HepG2 (cell line): ENCODE results near the gene PSMD9. TPM values are rescaled to one million over a fixed set of nuclear protein-coding genes. Genes with fewer than 3 reads are reported as not detected.
A peak's percentile ranks its signal among the peaks of the same experiment; 100 is the strongest.

Experiments
- ATAC-seq: fragments of 200-7000 bp; cut with Tn5 transposase; 3 replicates; pipeline ENCODE4 v1.9.1; 2020; ENCODE audit warnings: mild to moderate bottlenecking, moderate library complexity
- BruUV-seq: library from RNA; stranded (reverse); fragments of 400-500 nt; replicated peaks from 2 replicates; lab custom pipeline; 2021; lab: Mats Ljungman, UMichigan
- CTCF ChIA-PET: fragments of 300-600 bp; formaldehyde crosslinking; extraction: SDS; loops from one replicate; lab custom pipeline; 2021; ENCODE audit warnings: low total read pairs, inconsistent platforms, low intra/inter-chr PET ratio; lab: Yijun Ruan, JAX
- POLR2A ChIA-PET: fragments of 350-600 bp; sonication (Branson Sonifier 250); formaldehyde crosslinking; loops from one replicate; lab custom pipeline; 2020; ENCODE audit warnings: antibody characterized with exemption, inconsistent platforms; lab: Yijun Ruan, JAX
- DNase-seq: peaks from one replicate; pipeline ENCODE4 v3.0.0-alpha.2; 2015; ENCODE audit warnings: low spot score
- FAIRE-seq: peaks from 3 replicates; lab custom pipeline; 2011; peaks lifted over from hg19 to GRCh38; lab: Jason Lieb, UNC
- H2AFZ ChIP-seq: one replicate; pipeline ENCODE4 v1.6.1; 2011; ENCODE audit warnings: low read length, inconsistent platforms
- H3K27ac ChIP-seq: fragments of 300-600 bp; 3 replicates; pipeline ENCODE4 v1.8.0; 2011; ENCODE audit warnings: mixed run types, mild to moderate bottlenecking, mixed read lengths, low read length, inconsistent platforms; ENCODE audit not compliant: insufficient read depth; ENCODE audit errors: extremely low read length
- H3K27me3 ChIP-seq, 2 experiments: fragments of 200-600 bp in 1 of 2; 2 replicates in 1 of 2; 3 replicates in 1 of 2; pipeline versions ENCODE4 v1.6.0 to v1.8.0; 2011; ENCODE audit warnings: low read length in 2 of 2, mild to moderate bottlenecking in 2 of 2, moderate library complexity in 2 of 2, inconsistent platforms in 1 of 2; ENCODE audit not compliant: insufficient read depth in 2 of 2, control insufficient read depth in 1 of 2
- H3K36me3 ChIP-seq, 2 experiments: fragments of 200-600 bp in 1 of 2; replicated peaks in 1 of 2; 2 replicates in 1 of 2; 3 replicates in 1 of 2; pipeline versions ENCODE4 v1.5.1 to v1.8.0; 2011; ENCODE audit warnings: low read length in 2 of 2, inconsistent platforms in 1 of 2; ENCODE audit not compliant: insufficient read depth in 2 of 2, control insufficient read depth in 1 of 2
- H3K4me1 ChIP-seq: 2 replicates; pipeline ENCODE4 v1.5.1; 2012; ENCODE audit warnings: low read length, inconsistent platforms; ENCODE audit not compliant: insufficient read depth
- H3K4me2 ChIP-seq: 2 replicates; pipeline ENCODE4 v1.6.0; 2011; ENCODE audit warnings: low read depth, low read length, inconsistent platforms
- H3K4me3 ChIP-seq, 3 experiments: fragments of 200-600 bp in 1 of 3; sonication (generic), shearing (Covaris generic) in 1 of 3; replicated peaks in 1 of 3; 2 replicates each; pipeline ENCODE4 v1.5.1; 2011 to 2016; ENCODE audit warnings: low read length in 3 of 3, inconsistent platforms in 2 of 3, low read depth in 2 of 3, mild to moderate bottlenecking in 2 of 3, control low read depth in 1 of 3, mixed read lengths in 1 of 3; ENCODE audit not compliant: insufficient read depth in 1 of 3
- H3K79me2 ChIP-seq: one replicate; pipeline ENCODE4 v1.6.1; 2011; ENCODE audit warnings: low read length, inconsistent platforms; ENCODE audit not compliant: insufficient read depth
- H3K9ac ChIP-seq: 2 replicates; pipeline ENCODE4 v1.6.0; 2011; ENCODE audit warnings: mild to moderate bottlenecking, low read depth, low read length, inconsistent platforms; ENCODE audit not compliant: insufficient read depth
- H3K9me3 ChIP-seq: 2 replicates; pipeline ENCODE4 v1.5.1; 2012; ENCODE audit warnings: mild to moderate bottlenecking, low read length
- H4K20me1 ChIP-seq: 2 replicates; pipeline ENCODE4 v1.6.0; 2011; ENCODE audit warnings: inconsistent platforms, mild to moderate bottlenecking, low read length, moderate library complexity; ENCODE audit not compliant: insufficient read depth
- ARID5B ChIP-seq: IDR thresholded peaks from 2 replicates; pipeline ENCODE4 v1.4.0; 2020; ENCODE audit warnings: mild to moderate bottlenecking, missing genetic modification reagents
- CEBPB ChIP-seq: IDR thresholded peaks from 2 replicates; pipeline ENCODE4 v1.6.1; 2011; ENCODE audit warnings: low read depth, low read length, improper control_type of control experiment, borderline replicate concordance
- CEBPG ChIP-seq: IDR thresholded peaks from 2 replicates; pipeline ENCODE4 v1.6.1; 2016
- FOXJ3 ChIP-seq: sonication (generic); formaldehyde crosslinking; IDR thresholded peaks from 2 replicates; pipeline ENCODE4 v1.4.0; 2020; ENCODE audit warnings: missing genetic modification reagents, mild to moderate bottlenecking, borderline replicate concordance
- GATAD2A ChIP-seq: IDR thresholded peaks from 2 replicates; pipeline ENCODE4 v1.6.1; 2016
- SAP130 ChIP-seq: IDR thresholded peaks from 2 replicates; pipeline ENCODE4 v1.6.1; 2016; ENCODE audit warnings: low read depth
- ZNF713 ChIP-seq: sonication (generic); formaldehyde crosslinking; IDR thresholded peaks from 2 replicates; pipeline ENCODE4 v1.4.0; 2020; ENCODE audit warnings: mild to moderate bottlenecking, missing genetic modification reagents
- WGBS: methylation state at CpG from one replicate; pipeline ENCODE4 v1.1.6; 2017; ENCODE audit warnings: low lambda C conversion rate; 5-methylcytosine and 5-hydroxymethylcytosine counted together
- in situ Hi-C: cut with HindIII; loops from 2 replicates; pipeline ENCODE4 v1.10.0; 2017; ENCODE audit warnings: low pct_unique_long_range_greater_than_20kb; ENCODE audit not compliant: extremely low pct_ligation_motif_present
- intact Hi-C: fragments of 100-400 bp; cut with micrococcal nuclease; formaldehyde crosslinking; loops from one replicate; pipeline ENCODE4 v1.10.0; 2022; ENCODE audit not compliant: unreplicated experiment
- polyA plus RNA-seq, 8 experiments: library from polyadenylated mRNA; depleted of rRNA in 3 of 8; stranded (reverse) in 7 of 8; unstranded in 1 of 8; fragments of >200 nt; fragmentation: Illumina TruSeq in 4 of 8; extraction: Trizol in 4 of 8; gene quantifications; 2 replicates each; pipeline versions ENCODE4 v1.2.1 to v1.2.3, GENCODE V29; 2011 to 2016; ENCODE audit warnings: low read depth in 4 of 8, missing spikeins in 1 of 8, mixed read lengths in 1 of 8; ENCODE audit not compliant: insufficient read depth in 1 of 8
- total RNA-seq, 5 experiments: library from RNA; depleted of rRNA; stranded (reverse); fragments of >200 nt; fragmentation: Illumina TruSeq; extraction: Trizol; gene quantifications; 2 replicates each; pipeline ENCODE4 v1.2.3, GENCODE V29; 2016; ENCODE audit warnings: low read depth in 1 of 5

PSMD9 gene
- total and polyA plus RNA-seq, 2 of the 13 experiments (the other 11 are each of a cell fraction or from before 2014, with no cell fraction given) = 41.4 to 61.1 TPM

GRCh38 chr12:121930862-121931261 is 42.3 kb downstream of the PSMD9 start:
- no peaks in the 10 kb centered on the region for H3K36me3 ChIP-seq
- TF ChIP-seq GATAD2A (CRISPR knock-in tag) (0 out of 2 replicates have a peak, but pooled peaks have one; percentile 19), ARID5B (0 out of 2 replicates have a peak, but pooled peaks have one; percentile 16), CEBPB (peak; percentile 82), ZNF713 (CRISPR knock-in tag) (no peak), SAP130 (CRISPR knock-in tag) (0 out of 2 replicates have a peak, but pooled peaks have one; percentile 17), FOXJ3 (CRISPR knock-in tag) (no peak), CEBPG (CRISPR knock-in tag) (peak; percentile 67)
- TF ChIP-seq, all 625 proteins: peak for 5
- ATAC-seq (no peak), DNase-seq (peak; percentile 42), FAIRE-seq (peak; percentile 21)
- no TSS peak for BruUV-seq
- Histone ChIP-seq H3K27me3 (no peaks in the 10 kb centered on the region), H4K20me1 (no peaks in the 10 kb centered on the region), H3K9me3 (no peaks in the 10 kb centered on the region), H3K4me1 (peaks cover 28% of the 10 kb centered on the region), H3K27ac (no peak overlapping the region), H3K4me3 (no peak overlapping the region), H2AFZ (no peak overlapping the region), H3K4me2 (no peak overlapping the region), H3K9ac (no peak overlapping the region), H3K79me2 (no peaks in the 10 kb centered on the region)
- intact Hi-C loops = no loop called here
- in situ Hi-C loops = no loop called here
- WGBS = 67% methylated on average over 4 of the region's 4 CpGs
- ChIA-PET CTCF (no interaction called here), POLR2A (no interaction called here)
